ENCODE measurements around the gene TMEM259. TPM values are rescaled to one million over a fixed set of nuclear protein-coding genes. Genes with fewer than 3 reads are reported as not detected.

Gene TMEM259
- total and polyA plus RNA-seq, 2 of the 8 experiments (the other 6 are each of a cell fraction or from before 2014, with no cell fraction given) = 140 to 243 TPM

GRCh38 chr19:1042689-1043511 lies 22.0 kb upstream of the TMEM259 start:
- POLR2A ChIA-PET (ENCODE audit: partially characterized antibody) = interaction anchor here (0.8 to 16.4 kb wide), 7 partner anchors 7 to 226 kb away, joined by 3 to 509 read pairs (median 6); partner anchors contain the start of genes CIRBP, CNN2 and RNU6-2
- DNase-seq (ENCODE audit: low read depth in 1 of 2, low spot score in 2 of 2) = no peak
- H3K9ac ChIP-seq (replicated peaks in 1 of 4; ENCODE audit: extremely low read depth in 1 of 4, low read depth in 3 of 4, low read length in 3 of 4) = no peak overlapping the region
- TF ChIP-seq PHF8 (conservative IDR thresholded peaks at IDR 0.05; ENCODE audit: low read depth, low read length) = no peak
- no peak for TF ChIP-seq NRF1 (IDR thresholded peaks at IDR 0.05; ENCODE audit: low read depth, low read length)
- TF ChIP-seq RXRA (IDR thresholded peaks at IDR 0.05; ENCODE audit: insufficient read depth, low read depth, low read length) = no peak
- no peak for TF ChIP-seq ASH2L (IDR thresholded peaks at IDR 0.05; ENCODE audit: low read length)
- no peak for TF ChIP-seq EGR1 (IDR thresholded peaks at IDR 0.05; ENCODE audit: borderline replicate concordance, low read depth, low read length)
- TF ChIP-seq TAF1 (IDR thresholded peaks at IDR 0.05; ENCODE audit: low read depth, low read length) = no peak
- no peak for TF ChIP-seq MAFK (IDR thresholded peaks at IDR 0.05; ENCODE audit: low read depth, low read length)
- TF ChIP-seq NANOG (IDR thresholded peaks at IDR 0.05; ENCODE audit: insufficient read depth, low read depth, low read length, poor library complexity, severe bottlenecking) = no peak
- no peak for TF ChIP-seq RAD21 (IDR thresholded peaks at IDR 0.05 in 1 of 2, conservative IDR thresholded peaks at IDR 0.05 in 1 of 2; ENCODE audit: low read depth in 2 of 2, low read length in 2 of 2)
- no peak for TF ChIP-seq HDAC6 (IDR thresholded peaks at IDR 0.05; ENCODE audit: low read depth, low read length)
- no peak for TF ChIP-seq ATF3 (IDR thresholded peaks at IDR 0.05; ENCODE audit: insufficient read depth, low read depth, low read length)

More at GRCh38 chr19:1042689-1043511, 22.0 kb upstream of the TMEM259 start:
- Histone ChIP-seq H3K79me1 (ENCODE audit: low read depth, low read length) (no peaks in the 10 kb centered on the region), H2BK5ac (ENCODE audit: low read depth, low read length) (no peak overlapping the region), H4K20me1 (replicated peaks in 1 of 2; ENCODE audit: control insufficient read depth in 1 of 2, insufficient read depth in 2 of 2, low read length in 2 of 2) (peaks cover 0 to 2% of the 10 kb centered on the region in 2 experiments), H3K27me3 (replicated peaks in 1 of 4; ENCODE audit: control insufficient read depth in 3 of 4, extremely low read depth in 1 of 4, insufficient read depth in 3 of 4, low read length in 3 of 4) (no peaks in the 10 kb centered on the region), H3K23ac (ENCODE audit: insufficient read length) (no peak overlapping the region), H4K91ac (replicated peaks; ENCODE audit: insufficient read length, low read length) (no peak overlapping the region), H3K18ac (ENCODE audit: extremely low read depth, low read length) (no peak overlapping the region; the same call in 1 of the 2 replicates), H2BK15ac (ENCODE audit: low read length) (no peak overlapping the region), H3K4me3 (ENCODE audit: extremely low read depth in 1 of 4, insufficient read depth in 2 of 4, low read depth in 3 of 4, low read length in 4 of 4) (no peak overlapping the region), H3K4me1 (replicated peaks in 1 of 4; ENCODE audit: control insufficient read depth in 3 of 4, insufficient read depth in 4 of 4, low read length in 3 of 4) (peaks cover 0 to 10% (median 9%) of the 10 kb centered on the region in 4 experiments; a peak in 6 of 7 replicates), H3K79me2 (ENCODE audit: control insufficient read depth in 1 of 2, insufficient read depth in 2 of 2, low read length in 2 of 2) (no peaks in the 10 kb centered on the region), H4K5ac (ENCODE audit: insufficient read length, low read depth, low read length) (no peak overlapping the region), H3K36me3 (ENCODE audit: control insufficient read depth in 2 of 4, insufficient read depth in 4 of 4, low read length in 3 of 4) (peaks cover 0 to 14% (median 4%) of the 10 kb centered on the region in 4 experiments; a peak in 4 of 8 replicates), H3K27ac (ENCODE audit: low read depth, low read length) (no peak overlapping the region), H3K14ac (ENCODE audit: insufficient read length) (no peak overlapping the region), H2BK20ac (ENCODE audit: low read length) (no peak overlapping the region), H3K56ac (replicated peaks; ENCODE audit: insufficient read length, low read depth, low read length) (no peak overlapping the region), H4K8ac (ENCODE audit: extremely low read depth, insufficient read depth, low read length) (no peak overlapping the region), H3K9me3 (ENCODE audit: insufficient read depth in 2 of 2, low read depth in 1 of 2, low read length in 1 of 2) (no peaks in the 10 kb centered on the region), H3K4ac (replicated peaks; ENCODE audit: insufficient read length, low read depth, low read length) (no peak overlapping the region), H2BK120ac (replicated peaks; ENCODE audit: low read depth, low read length) (no peak overlapping the region), H3K23me2 (ENCODE audit: low read depth, low read length) (peaks cover 10% of the 10 kb centered on the region), H3K4me2 (ENCODE audit: insufficient read depth in 1 of 2, low read depth in 2 of 2, low read length in 2 of 2) (no peak overlapping the region), H2AFZ (ENCODE audit: low read length) (no peak overlapping the region), H2BK12ac (ENCODE audit: low read depth, low read length) (no peak overlapping the region), H2AK5ac (ENCODE audit: low read depth, low read length) (no peak overlapping the region)
- CTCF ChIA-PET (ENCODE audit: partially characterized antibody) = interaction anchor here (0.6 to 4.8 kb wide), 6 partner anchors 13 to 178 kb away, joined by 3 to 27 read pairs (median 4); partner anchors contain the start of gene ARHGAP45
- no peak for FAIRE-seq
- WGBS, 2 experiments (ENCODE audit: extremely low coverage in 1 of 2, insufficient coverage in 1 of 2, insufficient read length in 1 of 2, insufficient replicate concordance in 2 of 2, low coverage in 1 of 2, low lambda C conversion rate in 2 of 2, missing lambda C conversion rate in 1 of 2) = 86% methylated on average over 21 of the region's 23 CpGs; no CpG with 5 or more reads in 1 of the 2 experiments

Data from H1 (cell line).